Liver (tissue), 3 donors: ENCODE results near the gene CRAT.

Experiments
- ATF3 ChIP-seq: IDR thresholded peaks from 2 replicates; pipeline ENCODE4 v1.6.1; 2016; ENCODE audit warnings: antibody characterized with exemption
- CTCF ChIP-seq: fragments of 150-350 bp; IDR thresholded peaks from 2 replicates; pipeline ENCODE4 v1.5.1; 2017; ENCODE audit warnings: improper control_type of control experiment, low read depth, low read length; ENCODE audit not compliant: missing input control
- EGR1 ChIP-seq, 2 donors: IDR thresholded peaks; 2 replicates each; pipeline ENCODE4 v1.6.1; 2016 to 2018; ENCODE audit warnings: antibody characterized with exemption in 2 of 2, low read depth in 2 of 2
- GABPA ChIP-seq, 2 donors: IDR thresholded peaks in 1 of 2; conservative IDR thresholded peaks in 1 of 2; 2 replicates each; pipeline ENCODE4 v1.6.1; 2016; ENCODE audit warnings: antibody characterized with exemption in 2 of 2, mild to moderate bottlenecking in 1 of 2, moderate library complexity in 1 of 2
- MAX ChIP-seq: IDR thresholded peaks from 2 replicates; pipeline ENCODE4 v1.6.1; 2016; ENCODE audit warnings: antibody characterized with exemption
- RAD21 ChIP-seq, 2 donors: IDR thresholded peaks; 2 replicates each; pipeline ENCODE4 v1.6.1; 2016; ENCODE audit warnings: antibody characterized with exemption in 2 of 2, mild to moderate bottlenecking in 2 of 2
- REST ChIP-seq: IDR thresholded peaks from 2 replicates; pipeline ENCODE4 v1.6.1; 2016; ENCODE audit warnings: antibody characterized with exemption, mild to moderate bottlenecking
- SP1 ChIP-seq: IDR thresholded peaks from 2 replicates; pipeline ENCODE4 v1.6.1; 2018; ENCODE audit warnings: antibody characterized with exemption, mild to moderate bottlenecking
- TAF1 ChIP-seq: conservative IDR thresholded peaks from 2 replicates; pipeline ENCODE4 v1.6.1; 2016; ENCODE audit warnings: antibody characterized with exemption, mild to moderate bottlenecking
- YY1 ChIP-seq: IDR thresholded peaks from 2 replicates; pipeline ENCODE4 v1.6.1; 2016; ENCODE audit warnings: antibody characterized with exemption, mild to moderate bottlenecking
- ZBTB33 ChIP-seq: IDR thresholded peaks from 2 replicates; pipeline ENCODE4 v1.6.1; 2016; ENCODE audit warnings: antibody characterized with exemption
- donor health status: healthy.
- donor health status: healthy.

GRCh38 chr9:129140397-129141065 is 29.9 kb upstream of the CRAT start:
- TF ChIP-seq CTCF (no peak), ATF3 (no peak), RAD21 (IDR thresholded peaks at IDR 0.05) (no peak), YY1 (no peak), MAX (no peak), ZBTB33 (no peak), GABPA (IDR thresholded peaks at IDR 0.05 in 1 of 2, conservative IDR thresholded peaks at IDR 0.05 in 1 of 2) (no peak), REST (no peak), TAF1 (no peak), EGR1 (IDR thresholded peaks at IDR 0.05; ENCODE audit: low read depth in 2 of 2) (no peak), SP1 (no peak)
